Lower leg skin (tissue), 3 donors: ENCODE measurements around the gene CPD.

Experiments
- POLR2A ChIP-seq, 2 donors: fragments of 450-650 bp; IDR thresholded peaks; one replicate each; pipeline ENCODE4 v1.6.1; 2016 to 2017; ENCODE audit warnings: antibody characterized with exemption in 2 of 2, mild to moderate bottlenecking in 1 of 2, moderate library complexity in 1 of 2
- TF ChIP-seq, protein P1 (sequence below), 3 donors: fragments of 450-650 bp; IDR thresholded peaks; one replicate each; pipeline ENCODE4 v1.5.1; 2016; ENCODE audit warnings: antibody characterized with exemption in 3 of 3, mild to moderate bottlenecking in 3 of 3, moderate library complexity in 2 of 3

DNA sequence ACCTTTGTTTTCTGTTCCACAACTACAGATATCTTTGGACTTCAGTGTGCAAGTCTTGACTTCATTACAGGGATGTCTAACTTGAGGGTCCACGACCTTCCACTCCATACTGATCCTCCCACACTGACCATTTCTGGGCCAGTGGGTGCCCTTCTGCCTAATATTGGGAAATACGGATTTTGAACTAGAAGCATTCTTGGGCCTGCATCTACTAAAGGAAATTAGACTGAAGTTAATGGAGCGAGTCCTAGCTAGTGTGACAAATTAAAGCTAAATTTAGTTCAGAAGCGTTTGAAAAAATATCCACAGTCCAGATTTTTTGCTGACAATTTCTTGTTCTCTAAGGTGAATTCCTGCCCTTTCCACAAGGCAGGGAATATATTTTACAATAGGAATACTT lies 34.9 kb upstream of the CPD start:
- TF ChIP-seq, protein P1, sequence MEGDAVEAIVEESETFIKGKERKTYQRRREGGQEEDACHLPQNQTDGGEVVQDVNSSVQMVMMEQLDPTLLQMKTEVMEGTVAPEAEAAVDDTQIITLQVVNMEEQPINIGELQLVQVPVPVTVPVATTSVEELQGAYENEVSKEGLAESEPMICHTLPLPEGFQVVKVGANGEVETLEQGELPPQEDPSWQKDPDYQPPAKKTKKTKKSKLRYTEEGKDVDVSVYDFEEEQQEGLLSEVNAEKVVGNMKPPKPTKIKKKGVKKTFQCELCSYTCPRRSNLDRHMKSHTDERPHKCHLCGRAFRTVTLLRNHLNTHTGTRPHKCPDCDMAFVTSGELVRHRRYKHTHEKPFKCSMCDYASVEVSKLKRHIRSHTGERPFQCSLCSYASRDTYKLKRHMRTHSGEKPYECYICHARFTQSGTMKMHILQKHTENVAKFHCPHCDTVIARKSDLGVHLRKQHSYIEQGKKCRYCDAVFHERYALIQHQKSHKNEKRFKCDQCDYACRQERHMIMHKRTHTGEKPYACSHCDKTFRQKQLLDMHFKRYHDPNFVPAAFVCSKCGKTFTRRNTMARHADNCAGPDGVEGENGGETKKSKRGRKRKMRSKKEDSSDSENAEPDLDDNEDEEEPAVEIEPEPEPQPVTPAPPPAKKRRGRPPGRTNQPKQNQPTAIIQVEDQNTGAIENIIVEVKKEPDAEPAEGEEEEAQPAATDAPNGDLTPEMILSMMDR (IDR thresholded peaks at IDR 0.05): no peak
- TF ChIP-seq POLR2A (IDR thresholded peaks at IDR 0.05): no peak
